Neural progenitor cell (in vitro differentiated cells): ENCODE data around the gene SLC35F3.

Experiments used
- EZH2 ChIP-seq: fragments of 200-600 bp; sonication (generic); IDR thresholded peaks from 2 replicates; pipeline ENCODE4 v1.6.1; 2017; ENCODE audit warnings: antibody characterized with exemption, mild to moderate bottlenecking, moderate library complexity
- EZH2phosphoT487 ChIP-seq: fragments of 200-600 bp; sonication (generic); IDR thresholded peaks from 2 replicates; pipeline ENCODE4 v1.6.1; 2017; ENCODE audit warnings: antibody characterized with exemption
- TF ChIP-seq, protein P1 (sequence below): fragments of 200-600 bp; sonication (generic); IDR thresholded peaks from 2 replicates; pipeline ENCODE4 v1.5.1; 2017; ENCODE audit warnings: antibody characterized with exemption, mild to moderate bottlenecking

DNA sequence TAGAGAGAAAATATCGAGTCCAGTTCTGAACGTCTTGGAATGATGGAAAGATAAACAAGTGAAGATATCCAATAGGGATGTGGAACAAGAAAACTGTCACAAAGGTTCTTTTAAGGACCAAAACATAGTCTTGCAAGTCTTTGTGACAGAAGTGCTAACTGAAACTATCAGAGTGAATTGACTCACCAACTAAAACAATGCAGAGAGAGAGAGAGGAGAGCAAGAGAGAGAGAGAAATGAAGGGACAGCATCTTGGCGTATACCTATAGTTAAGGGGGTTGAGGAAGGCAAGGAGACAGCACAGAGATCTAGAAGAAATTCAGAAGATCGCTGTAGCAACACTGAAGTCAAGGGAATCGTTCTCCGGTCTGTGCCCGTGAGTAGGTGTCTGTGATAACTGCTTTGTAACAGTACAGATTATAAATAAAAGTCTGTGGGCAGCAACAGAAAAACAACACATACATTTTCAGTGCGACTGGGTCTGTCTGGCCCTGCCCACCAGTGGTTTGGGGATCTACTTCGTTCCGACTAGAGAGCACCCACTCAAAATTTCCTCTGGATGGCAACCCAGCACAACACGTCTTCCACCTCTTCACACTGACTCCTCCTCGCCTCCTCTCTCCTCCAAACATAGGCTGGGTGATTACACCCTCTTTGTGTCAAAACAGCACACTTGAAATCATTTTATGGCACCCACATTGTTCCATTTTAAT, 464.0 kb downstream of the SLC35F3 start:
- TF ChIP-seq, protein P1, sequence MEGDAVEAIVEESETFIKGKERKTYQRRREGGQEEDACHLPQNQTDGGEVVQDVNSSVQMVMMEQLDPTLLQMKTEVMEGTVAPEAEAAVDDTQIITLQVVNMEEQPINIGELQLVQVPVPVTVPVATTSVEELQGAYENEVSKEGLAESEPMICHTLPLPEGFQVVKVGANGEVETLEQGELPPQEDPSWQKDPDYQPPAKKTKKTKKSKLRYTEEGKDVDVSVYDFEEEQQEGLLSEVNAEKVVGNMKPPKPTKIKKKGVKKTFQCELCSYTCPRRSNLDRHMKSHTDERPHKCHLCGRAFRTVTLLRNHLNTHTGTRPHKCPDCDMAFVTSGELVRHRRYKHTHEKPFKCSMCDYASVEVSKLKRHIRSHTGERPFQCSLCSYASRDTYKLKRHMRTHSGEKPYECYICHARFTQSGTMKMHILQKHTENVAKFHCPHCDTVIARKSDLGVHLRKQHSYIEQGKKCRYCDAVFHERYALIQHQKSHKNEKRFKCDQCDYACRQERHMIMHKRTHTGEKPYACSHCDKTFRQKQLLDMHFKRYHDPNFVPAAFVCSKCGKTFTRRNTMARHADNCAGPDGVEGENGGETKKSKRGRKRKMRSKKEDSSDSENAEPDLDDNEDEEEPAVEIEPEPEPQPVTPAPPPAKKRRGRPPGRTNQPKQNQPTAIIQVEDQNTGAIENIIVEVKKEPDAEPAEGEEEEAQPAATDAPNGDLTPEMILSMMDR: no peak
- TF ChIP-seq EZH2 (no peak), EZH2phosphoT487 (no peak)
